ENCODE measurements around the gene KLHL13. TPM values are rescaled to one million over a fixed set of nuclear protein-coding genes. Genes with fewer than 3 reads are reported as not detected.
"Not testable (repeated sequence)": the region's sequence is repeated elsewhere in the genome, so short reads cannot be mapped to it uniquely, and the experiment has no call there.

The KLHL13 gene
- total RNA-seq, 1 donor from 2014 or later, result 5.6 TPM

- no peak overlapping the region for H3K27ac Mint-ChIP-seq
- no peaks in the 10 kb centered on the region for H3K36me3 Mint-ChIP-seq
- no peak for DNase-seq (ENCODE audit: low spot score in 2 of 2, unreplicated experiment in 2 of 2)
- peaks cover 26% of the 10 kb centered on the region for H3K9me3 Mint-ChIP-seq
- TF ChIP-seq, protein P1, sequence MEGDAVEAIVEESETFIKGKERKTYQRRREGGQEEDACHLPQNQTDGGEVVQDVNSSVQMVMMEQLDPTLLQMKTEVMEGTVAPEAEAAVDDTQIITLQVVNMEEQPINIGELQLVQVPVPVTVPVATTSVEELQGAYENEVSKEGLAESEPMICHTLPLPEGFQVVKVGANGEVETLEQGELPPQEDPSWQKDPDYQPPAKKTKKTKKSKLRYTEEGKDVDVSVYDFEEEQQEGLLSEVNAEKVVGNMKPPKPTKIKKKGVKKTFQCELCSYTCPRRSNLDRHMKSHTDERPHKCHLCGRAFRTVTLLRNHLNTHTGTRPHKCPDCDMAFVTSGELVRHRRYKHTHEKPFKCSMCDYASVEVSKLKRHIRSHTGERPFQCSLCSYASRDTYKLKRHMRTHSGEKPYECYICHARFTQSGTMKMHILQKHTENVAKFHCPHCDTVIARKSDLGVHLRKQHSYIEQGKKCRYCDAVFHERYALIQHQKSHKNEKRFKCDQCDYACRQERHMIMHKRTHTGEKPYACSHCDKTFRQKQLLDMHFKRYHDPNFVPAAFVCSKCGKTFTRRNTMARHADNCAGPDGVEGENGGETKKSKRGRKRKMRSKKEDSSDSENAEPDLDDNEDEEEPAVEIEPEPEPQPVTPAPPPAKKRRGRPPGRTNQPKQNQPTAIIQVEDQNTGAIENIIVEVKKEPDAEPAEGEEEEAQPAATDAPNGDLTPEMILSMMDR (IDR thresholded peaks at IDR 0.05; ENCODE audit: unreplicated experiment), result no peak
- no peaks in the 10 kb centered on the region for H3K27me3 Mint-ChIP-seq (ENCODE audit: low read depth)
- no peaks in the 10 kb centered on the region for H3K4me1 Mint-ChIP-seq
- no peak overlapping the region for H3K4me3 Mint-ChIP-seq
Measured at GRCh38 chrX:118152721-118153120, 36.1 kb upstream of the KLHL13 start.

GRCh38 chrX:118148737-118149136 lies 32.1 kb upstream of the KLHL13 start:
- H3K9me3 Mint-ChIP-seq, result peaks cover 19% of the 10 kb centered on the region
- H3K27me3 Mint-ChIP-seq (ENCODE audit: low read depth), result no peaks in the 10 kb centered on the region
- no peak for DNase-seq (ENCODE audit: low spot score in 2 of 2, unreplicated experiment in 2 of 2)
- TF ChIP-seq, protein P1 (IDR thresholded peaks at IDR 0.05; ENCODE audit: unreplicated experiment), result no peak
- no peak overlapping the region for H3K27ac Mint-ChIP-seq
- H3K36me3 Mint-ChIP-seq, result no peaks in the 10 kb centered on the region
- no peak overlapping the region for H3K4me3 Mint-ChIP-seq
- H3K4me1 Mint-ChIP-seq, result no peaks in the 10 kb centered on the region

GRCh38 chrX:118147771-118148170 lies 31.2 kb upstream of the KLHL13 start:
- H3K36me3 Mint-ChIP-seq; H3K4me1 Mint-ChIP-seq; H3K27ac Mint-ChIP-seq; H3K4me3 Mint-ChIP-seq; DNase-seq (ENCODE audit: low spot score in 2 of 2, unreplicated experiment in 2 of 2); H3K27me3 Mint-ChIP-seq (ENCODE audit: low read depth): not testable (repeated sequence)
- peaks cover 19% of the 10 kb centered on the region for H3K9me3 Mint-ChIP-seq

GRCh38 chrX:118143578-118143977 lies 27.0 kb upstream of the KLHL13 start:
- Mint-ChIP-seq H3K36me3 (no peaks in the 10 kb centered on the region), H3K4me3 (no peak overlapping the region), H3K27me3 (ENCODE audit: low read depth) (no peaks in the 10 kb centered on the region), H3K9me3 (peaks cover 20% of the 10 kb centered on the region), H3K4me1 (no peaks in the 10 kb centered on the region), H3K27ac (no peak overlapping the region)
- DNase-seq (ENCODE audit: low spot score in 2 of 2, unreplicated experiment in 2 of 2), result no peak
- TF ChIP-seq, protein P1 (IDR thresholded peaks at IDR 0.05; ENCODE audit: unreplicated experiment), result no peak

- TF ChIP-seq, protein P1 (IDR thresholded peaks at IDR 0.05; ENCODE audit: unreplicated experiment), result no peak
- H3K27ac Mint-ChIP-seq, result no peak overlapping the region
- H3K27me3 Mint-ChIP-seq (ENCODE audit: low read depth), result no peaks in the 10 kb centered on the region
- no peak for DNase-seq (ENCODE audit: low spot score in 2 of 2, unreplicated experiment in 2 of 2)
- H3K9me3 Mint-ChIP-seq, result peaks cover 11% of the 10 kb centered on the region
- no peaks in the 10 kb centered on the region for H3K4me1 Mint-ChIP-seq
- no peaks in the 10 kb centered on the region for H3K36me3 Mint-ChIP-seq
- H3K4me3 Mint-ChIP-seq, result no peak overlapping the region
Measured at GRCh38 chrX:118131336-118131735, 14.7 kb upstream of the KLHL13 start.

- peaks cover 15% of the 10 kb centered on the region for H3K9me3 Mint-ChIP-seq
- no peaks in the 10 kb centered on the region for H3K27me3 Mint-ChIP-seq (ENCODE audit: low read depth)
- no peaks in the 10 kb centered on the region for H3K4me1 Mint-ChIP-seq
- H3K4me3 Mint-ChIP-seq, result no peak overlapping the region
- TF ChIP-seq, protein P1 (IDR thresholded peaks at IDR 0.05; ENCODE audit: unreplicated experiment), result no peak
- H3K27ac Mint-ChIP-seq, result no peak overlapping the region
- no peaks in the 10 kb centered on the region for H3K36me3 Mint-ChIP-seq
- DNase-seq (ENCODE audit: low spot score in 2 of 2, unreplicated experiment in 2 of 2), result no peak
Measured at GRCh38 chrX:118129681-118130080, 13.1 kb upstream of the KLHL13 start.

Measured in mesothelial cell of epicardium (in vitro differentiated cells).